Osteocyte (in vitro differentiated cells): ENCODE measurements around the gene CHM. TPM values are rescaled to one million over a fixed set of nuclear protein-coding genes. Genes with fewer than 3 reads are reported as not detected.
A peak's percentile ranks its signal among the peaks of the same experiment; 100 is the strongest.

Experiments used
- DNase-seq: peaks from one replicate; pipeline ENCODE4 v3.0.0; 2021; ENCODE audit warnings: mixed read lengths; ENCODE audit not compliant: unreplicated experiment; ENCODE audit errors: extremely low spot score
- H3K27ac Mint-ChIP-seq: one replicate; pipeline ENCODE4 v1.8.0; 2021; ENCODE audit warnings: mild to moderate bottlenecking, mixed read lengths; ENCODE audit not compliant: unreplicated experiment
- H3K27me3 Mint-ChIP-seq: one replicate; pipeline ENCODE4 v1.8.0; 2021; ENCODE audit warnings: mixed read lengths; ENCODE audit not compliant: unreplicated experiment
- H3K36me3 Mint-ChIP-seq: one replicate; pipeline ENCODE4 v1.8.0; 2021; ENCODE audit warnings: mixed read lengths; ENCODE audit not compliant: unreplicated experiment
- H3K4me1 Mint-ChIP-seq: one replicate; pipeline ENCODE4 v1.8.0; 2021; ENCODE audit warnings: mixed read lengths; ENCODE audit not compliant: unreplicated experiment
- H3K4me3 Mint-ChIP-seq: one replicate; pipeline ENCODE4 v1.8.0; 2021; ENCODE audit warnings: mild to moderate bottlenecking, moderate library complexity, mixed read lengths; ENCODE audit not compliant: unreplicated experiment
- H3K9me3 Mint-ChIP-seq: one replicate; pipeline ENCODE4 v1.8.0; 2021; ENCODE audit warnings: mixed read lengths; ENCODE audit not compliant: unreplicated experiment
- CTCF ChIP-seq: fragments of 200-600 bp; sonication (generic); IDR thresholded peaks from 2 replicates; pipeline ENCODE4 v1.5.0; 2021; ENCODE audit warnings: antibody characterized with exemption, mild to moderate bottlenecking, moderate library complexity
- total RNA-seq: library from RNA; stranded (reverse); gene quantifications from 2 replicates; pipeline ENCODE4 v1.2.1, GENCODE V29; 2021

Gene CHM
- total RNA-seq, 1 donor from 2014 or later = 62.2 TPM

- no peak for DNase-seq
- Mint-ChIP-seq H3K9me3 (no peaks in the 10 kb centered on the region), H3K36me3 (peaks cover 5% of the 10 kb centered on the region), H3K4me3 (no peak overlapping the region), H3K27me3 (peaks cover 9% of the 10 kb centered on the region), H3K27ac (no peak overlapping the region), H3K4me1 (peaks cover 13% of the 10 kb centered on the region)
- TF ChIP-seq CTCF = no peak
These were observed 550 bp upstream of the CHM start for GRCh38 chrX:86047936-86048280.

GRCh38 chrX:86044216-86044615, 3.1 kb downstream of the CHM start:
- Mint-ChIP-seq H3K27ac (no peak overlapping the region), H3K4me3 (no peak overlapping the region), H3K27me3 (no peaks in the 10 kb centered on the region), H3K36me3 (peaks cover 12% of the 10 kb centered on the region), H3K4me1 (peaks cover 21% of the 10 kb centered on the region), H3K9me3 (no peaks in the 10 kb centered on the region)
- TF ChIP-seq CTCF = no peak
- DNase-seq = no peak

DNA sequence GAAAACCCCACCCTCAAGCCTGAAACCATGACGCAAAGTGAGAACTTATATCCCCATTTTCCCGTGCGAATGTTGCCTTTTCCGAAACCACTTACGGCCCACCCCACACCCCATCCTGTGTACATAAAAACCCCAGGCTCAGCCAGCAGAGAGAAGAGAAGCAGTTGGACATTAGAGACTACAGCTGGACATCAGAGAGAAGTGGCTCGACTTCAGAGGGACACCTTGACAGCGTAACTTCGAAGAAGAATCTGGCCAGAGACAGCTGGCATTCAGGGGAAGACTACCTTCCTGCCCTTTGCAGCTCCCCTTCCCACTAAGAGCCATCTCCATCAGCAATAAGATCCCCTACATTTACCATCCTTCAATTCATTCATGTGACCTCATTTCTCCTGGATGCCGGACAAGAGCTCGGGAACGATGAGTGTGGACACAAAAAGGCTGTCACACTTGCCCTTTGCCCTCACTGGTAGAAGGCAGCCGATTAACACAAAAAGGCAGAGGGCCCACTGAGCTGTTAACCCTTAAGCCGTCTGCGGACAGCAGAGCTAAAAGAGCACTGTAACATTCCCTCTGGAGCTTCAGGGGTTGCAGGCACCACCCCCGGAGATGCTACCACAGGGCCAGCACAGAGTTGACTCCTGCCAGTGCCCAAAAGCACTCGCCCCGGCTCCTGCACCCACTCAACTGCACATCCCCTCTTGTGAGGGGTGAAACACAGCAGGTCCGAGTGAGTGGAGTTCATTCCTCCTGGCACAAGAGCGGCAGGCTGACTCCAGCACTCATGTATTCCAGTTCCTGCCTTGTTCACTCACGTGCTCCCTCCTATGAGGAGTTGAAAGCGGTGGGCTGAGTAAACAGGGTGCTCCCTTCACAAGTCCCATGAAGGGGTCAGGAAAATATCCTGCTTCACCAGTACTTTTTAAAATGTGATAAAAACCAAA, 7.5 kb downstream of the CHM start:
- Mint-ChIP-seq H3K4me3 (no peak overlapping the region), H3K36me3 (peaks cover 13% of the 10 kb centered on the region), H3K27me3 (no peaks in the 10 kb centered on the region), H3K4me1 (peaks cover 39% of the 10 kb centered on the region), H3K9me3 (peaks cover 5% of the 10 kb centered on the region), H3K27ac (no peak overlapping the region)
- DNase-seq = no peak
- TF ChIP-seq CTCF = no peak

- peaks cover 5% of the 10 kb centered on the region for H3K9me3 Mint-ChIP-seq
- no peak for TF ChIP-seq CTCF
- H3K36me3 Mint-ChIP-seq = peaks cover 2% of the 10 kb centered on the region
- peaks cover 50% of the 10 kb centered on the region for H3K4me1 Mint-ChIP-seq
- no peak overlapping the region for H3K27ac Mint-ChIP-seq
- H3K27me3 Mint-ChIP-seq = no peaks in the 10 kb centered on the region
- H3K4me3 Mint-ChIP-seq = no peak overlapping the region
- DNase-seq = no peak
These were observed 14.0 kb downstream of the CHM start for GRCh38 chrX:86033385-86033784.

GRCh38 chrX:86028681-86029080, 18.7 kb downstream of the CHM start:
- H3K4me3 Mint-ChIP-seq = peak overlapping the region; percentile 38
- H3K36me3 Mint-ChIP-seq = peaks cover 15% of the 10 kb centered on the region
- no peaks in the 10 kb centered on the region for H3K27me3 Mint-ChIP-seq
- H3K9me3 Mint-ChIP-seq = no peaks in the 10 kb centered on the region
- no peak for DNase-seq
- H3K27ac Mint-ChIP-seq = peak overlapping the region; percentile 84
- no peak for TF ChIP-seq CTCF
- H3K4me1 Mint-ChIP-seq = peaks cover 24% of the 10 kb centered on the region
